Osteoblast (primary cell): ENCODE data around the gene VPS4A. TPM values are rescaled to one million over a fixed set of nuclear protein-coding genes. Genes with fewer than 3 reads are reported as not detected.
A peak's percentile ranks its signal among the peaks of the same experiment; 100 is the strongest.

Experiments used
- DNase-seq: peaks from one replicate; pipeline ENCODE4 v3.0.0; 2011; ENCODE audit warnings: low spot score, mixed read lengths; ENCODE audit not compliant: insufficient read length; ENCODE audit errors: missing footprints
- H2AFZ ChIP-seq: 2 replicates; pipeline ENCODE4 v1.6.0; 2011; ENCODE audit warnings: mild to moderate bottlenecking, low read length
- H3K27ac ChIP-seq: 2 replicates; pipeline ENCODE4 v1.5.1; 2011; ENCODE audit warnings: mild to moderate bottlenecking, low read depth, low read length, moderate library complexity
- H3K27me3 ChIP-seq: 2 replicates; pipeline ENCODE4 v1.6.0; 2012; ENCODE audit warnings: mild to moderate bottlenecking, control low read depth, inconsistent platforms, low read length, moderate library complexity; ENCODE audit not compliant: insufficient read depth
- H3K36me3 ChIP-seq: 2 replicates; pipeline ENCODE4 v1.5.1; 2011; ENCODE audit warnings: mild to moderate bottlenecking, low read length, control low read depth, moderate library complexity; ENCODE audit not compliant: insufficient read depth
- H3K4me1 ChIP-seq: 2 replicates; pipeline ENCODE4 v1.5.1; 2011; ENCODE audit warnings: mild to moderate bottlenecking, low read length, control low read depth, moderate library complexity; ENCODE audit not compliant: insufficient read depth
- H3K4me2 ChIP-seq: 2 replicates; pipeline ENCODE4 v1.6.0; 2011; ENCODE audit warnings: mild to moderate bottlenecking, low read length; ENCODE audit not compliant: insufficient read depth
- H3K4me3 ChIP-seq: fragments of 200-600 bp; sonication (generic); 3 replicates; pipeline ENCODE4 v1.5.1; 2012; ENCODE audit warnings: mild to moderate bottlenecking, low read length, inconsistent platforms; ENCODE audit not compliant: insufficient read depth
- H3K79me2 ChIP-seq: 2 replicates; pipeline ENCODE4 v1.6.0; 2012; ENCODE audit warnings: mild to moderate bottlenecking, low read length, control low read depth, inconsistent platforms; ENCODE audit not compliant: insufficient read depth
- H3K9me3 ChIP-seq: 2 replicates; pipeline ENCODE4 v1.5.1; 2011; ENCODE audit warnings: low read depth, low read length, control low read depth
- H4K20me1 ChIP-seq: 2 replicates; pipeline ENCODE4 v1.6.0; 2012; ENCODE audit warnings: mild to moderate bottlenecking, low read length, control low read depth; ENCODE audit not compliant: insufficient read depth
- total RNA-seq: library from RNA; depleted of rRNA; stranded (reverse); fragments of >200 nt; gene quantifications from 2 replicates; pipeline ENCODE4 v1.2.3, GENCODE V29; 2012
- TF ChIP-seq, protein P1 (sequence below): IDR thresholded peaks from 2 replicates; pipeline ENCODE4 v1.5.1; 2011; ENCODE audit warnings: mild to moderate bottlenecking, low read depth, low read length, moderate library complexity; ENCODE audit errors: extremely low read depth

Gene VPS4A
- total RNA-seq, 1 donor, result 32.6 TPM

DNA sequence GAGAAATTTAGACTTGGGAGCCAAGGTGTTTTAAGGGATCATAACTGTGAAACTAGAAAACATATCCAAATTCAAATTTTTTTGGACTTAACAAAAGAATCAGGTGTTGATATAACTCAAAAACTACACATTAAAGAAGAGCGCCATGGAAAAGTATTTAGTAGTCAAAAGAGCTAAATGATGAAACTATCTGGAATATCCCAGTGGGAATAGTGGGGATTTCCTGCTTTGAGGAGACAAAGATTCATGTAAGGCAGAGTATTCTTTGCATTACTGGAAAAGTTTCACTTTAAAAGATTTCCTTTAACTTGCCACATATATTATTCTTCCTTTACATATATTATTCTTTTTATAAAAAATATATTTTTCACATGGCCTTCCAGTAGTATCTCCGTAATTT lies 40.3 kb upstream of the VPS4A start:
- Histone ChIP-seq H3K4me1 (peaks cover 36% of the 10 kb centered on the region), H3K9me3 (no peaks in the 10 kb centered on the region), H3K4me2 (no peak overlapping the region), H4K20me1 (no peaks in the 10 kb centered on the region), H3K27ac (peak overlapping the region; percentile 63), H3K36me3 (peaks cover 5% of the 10 kb centered on the region), H2AFZ (no peak overlapping the region), H3K27me3 (no peaks in the 10 kb centered on the region), H3K79me2 (no peaks in the 10 kb centered on the region), H3K4me3 (no peak overlapping the region)
- no peak for DNase-seq
- TF ChIP-seq, protein P1, sequence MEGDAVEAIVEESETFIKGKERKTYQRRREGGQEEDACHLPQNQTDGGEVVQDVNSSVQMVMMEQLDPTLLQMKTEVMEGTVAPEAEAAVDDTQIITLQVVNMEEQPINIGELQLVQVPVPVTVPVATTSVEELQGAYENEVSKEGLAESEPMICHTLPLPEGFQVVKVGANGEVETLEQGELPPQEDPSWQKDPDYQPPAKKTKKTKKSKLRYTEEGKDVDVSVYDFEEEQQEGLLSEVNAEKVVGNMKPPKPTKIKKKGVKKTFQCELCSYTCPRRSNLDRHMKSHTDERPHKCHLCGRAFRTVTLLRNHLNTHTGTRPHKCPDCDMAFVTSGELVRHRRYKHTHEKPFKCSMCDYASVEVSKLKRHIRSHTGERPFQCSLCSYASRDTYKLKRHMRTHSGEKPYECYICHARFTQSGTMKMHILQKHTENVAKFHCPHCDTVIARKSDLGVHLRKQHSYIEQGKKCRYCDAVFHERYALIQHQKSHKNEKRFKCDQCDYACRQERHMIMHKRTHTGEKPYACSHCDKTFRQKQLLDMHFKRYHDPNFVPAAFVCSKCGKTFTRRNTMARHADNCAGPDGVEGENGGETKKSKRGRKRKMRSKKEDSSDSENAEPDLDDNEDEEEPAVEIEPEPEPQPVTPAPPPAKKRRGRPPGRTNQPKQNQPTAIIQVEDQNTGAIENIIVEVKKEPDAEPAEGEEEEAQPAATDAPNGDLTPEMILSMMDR, result no peak

DNA sequence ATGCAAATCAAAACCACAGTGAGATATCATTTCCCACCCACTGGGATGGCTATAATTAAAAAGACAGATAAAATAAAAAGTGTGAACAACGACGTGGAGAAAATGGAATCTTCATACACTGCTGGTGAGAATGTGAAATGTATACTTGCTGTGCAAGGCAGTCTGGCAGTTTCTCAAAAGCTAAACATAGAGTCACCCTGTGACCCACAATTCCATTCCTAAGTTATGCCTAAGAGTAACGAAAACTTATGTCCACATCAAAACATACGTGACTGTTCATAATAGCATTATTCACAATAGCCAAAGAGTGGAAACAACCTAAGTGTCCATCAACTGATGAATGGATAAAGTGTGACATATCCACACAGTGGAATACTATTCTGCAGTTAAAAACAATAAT lies 38.1 kb upstream of the VPS4A start:
- Histone ChIP-seq H3K4me3 (no peak overlapping the region), H3K27ac (peak overlapping the region; percentile 68), H2AFZ (no peak overlapping the region), H3K9me3 (no peaks in the 10 kb centered on the region), H3K79me2 (peaks cover 2% of the 10 kb centered on the region), H3K36me3 (peaks cover 5% of the 10 kb centered on the region), H3K4me1 (peaks cover 56% of the 10 kb centered on the region), H3K4me2 (peak overlapping the region; percentile 27), H3K27me3 (no peaks in the 10 kb centered on the region), H4K20me1 (no peaks in the 10 kb centered on the region)
- TF ChIP-seq, protein P1, result peak; percentile 11
- DNase-seq, result no peak

DNA sequence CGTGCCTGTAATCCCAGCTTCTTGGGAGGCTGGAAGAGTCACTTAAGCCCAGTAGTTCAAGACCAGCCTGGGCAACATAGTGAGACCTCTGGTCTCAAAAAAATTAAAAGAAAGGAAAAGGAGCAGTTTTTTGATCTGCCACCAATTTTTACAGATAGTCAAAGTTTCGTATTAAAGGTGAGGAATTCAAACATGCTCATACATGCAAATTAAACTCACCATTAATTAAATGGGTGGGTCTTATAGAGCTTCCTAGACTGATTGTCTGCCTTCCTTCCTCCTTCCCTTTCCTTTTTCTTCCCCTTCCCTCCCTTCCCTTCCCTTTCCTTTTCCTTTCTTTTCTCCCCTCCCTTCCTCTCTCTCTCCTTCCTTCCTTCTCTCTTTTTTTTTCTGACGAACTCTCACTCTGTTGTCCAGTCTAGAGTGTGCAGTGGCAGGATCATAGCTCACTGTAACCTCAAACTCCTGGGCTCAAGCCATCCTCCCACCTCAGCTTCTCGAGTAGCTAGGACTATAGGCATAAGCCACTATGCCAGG lies 36.4 kb upstream of the VPS4A start:
- Histone ChIP-seq H4K20me1 (no peaks in the 10 kb centered on the region), H3K36me3 (peaks cover 5% of the 10 kb centered on the region), H3K79me2 (peaks cover 12% of the 10 kb centered on the region), H2AFZ (no peak overlapping the region), H3K27me3 (no peaks in the 10 kb centered on the region), H3K4me3 (no peak overlapping the region), H3K4me2 (peak overlapping the region; percentile 69), H3K9me3 (no peaks in the 10 kb centered on the region), H3K4me1 (peaks cover 56% of the 10 kb centered on the region), H3K27ac (peak overlapping the region; percentile 88)
- TF ChIP-seq, protein P1, result no peak
- no peak for DNase-seq

DNA sequence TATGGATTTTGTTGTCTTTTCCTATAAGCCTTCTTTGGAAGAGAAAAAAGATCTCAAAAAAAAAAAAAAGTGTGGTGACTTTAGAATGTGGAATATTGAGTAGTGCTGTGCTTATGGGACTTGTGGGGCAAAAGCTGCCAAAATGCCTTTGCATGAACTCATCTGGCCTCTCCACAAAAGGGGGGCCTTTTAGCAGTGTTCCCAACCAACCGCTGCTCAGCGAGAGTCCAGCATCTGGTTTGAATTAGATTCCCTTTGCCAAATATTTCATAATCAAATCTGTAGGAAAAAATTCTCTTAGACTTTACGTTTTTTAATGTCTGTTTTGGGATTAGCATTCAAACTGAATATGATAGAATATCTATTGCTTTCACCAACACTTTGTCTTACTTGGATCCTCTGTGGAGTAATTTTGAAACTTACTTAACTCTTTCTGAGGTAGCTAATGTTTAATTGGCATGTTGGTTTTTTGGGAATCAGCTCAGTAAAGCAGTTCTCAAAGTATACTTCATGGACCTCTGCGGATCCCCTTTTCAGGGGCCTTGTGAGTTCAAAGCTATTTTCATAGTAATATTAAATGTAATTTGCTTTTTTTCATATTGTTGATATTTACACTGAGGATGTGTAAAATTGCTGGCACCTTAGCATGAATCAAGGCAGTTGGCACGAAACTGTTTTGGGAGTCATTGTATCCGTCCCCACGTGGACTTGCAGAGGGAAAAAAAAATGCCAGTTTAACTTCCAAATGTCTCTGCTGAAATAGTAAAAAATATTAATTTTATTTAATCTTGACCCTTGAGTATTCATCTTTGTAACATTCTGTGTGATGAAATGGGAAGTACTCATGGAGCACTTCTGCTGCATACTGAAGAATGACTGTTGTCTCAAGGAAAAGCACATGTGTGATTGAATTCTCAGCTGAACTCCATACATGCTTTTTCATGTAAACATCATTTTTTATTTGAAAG lies 34.7 kb upstream of the VPS4A start:
- peak; percentile 97 for DNase-seq
- Histone ChIP-seq H4K20me1 (no peaks in the 10 kb centered on the region), H3K4me2 (peak overlapping the region; percentile 69), H3K9me3 (no peaks in the 10 kb centered on the region), H3K36me3 (peaks cover 5% of the 10 kb centered on the region), H2AFZ (no peak overlapping the region), H3K27ac (peak overlapping the region; percentile 88), H3K27me3 (no peaks in the 10 kb centered on the region), H3K79me2 (peaks cover 12% of the 10 kb centered on the region), H3K4me1 (peaks cover 45% of the 10 kb centered on the region), H3K4me3 (peak overlapping the region; percentile 31)
- TF ChIP-seq, protein P1, result no peak
